Fibroblast of lung (primary cell): ENCODE results near the gene MAP3K15. TPM values are rescaled to one million over a fixed set of nuclear protein-coding genes. Genes with fewer than 3 reads are reported as not detected.
"Not testable (repeated sequence)": the region's sequence is repeated elsewhere in the genome, so short reads cannot be mapped to it uniquely, and the experiment has no call there.

Experiments
- DNase-seq, 2 donors: peaks; one replicate each; pipeline versions ENCODE4 v3.0.0 to v3.0.0-alpha.2; 2010; ENCODE audit warnings: low read depth in 2 of 2
- H2AFZ ChIP-seq: 2 replicates; pipeline ENCODE4 v1.5.1; 2012; ENCODE audit warnings: low read length, control low read depth, inconsistent platforms
- H3K27ac ChIP-seq: 2 replicates; pipeline ENCODE4 v1.5.1; 2011; ENCODE audit warnings: low read length, control low read depth; ENCODE audit not compliant: insufficient read depth
- H3K27me3 ChIP-seq: 2 replicates; pipeline ENCODE4 v1.5.1; 2011; ENCODE audit warnings: mild to moderate bottlenecking, low read length; ENCODE audit not compliant: control insufficient read depth, insufficient read depth
- H3K36me3 ChIP-seq: 2 replicates; pipeline ENCODE4 v1.5.1; 2011; ENCODE audit warnings: low read length; ENCODE audit not compliant: control insufficient read depth, insufficient read depth
- H3K4me1 ChIP-seq: 2 replicates; pipeline ENCODE4 v1.5.1; 2011; ENCODE audit warnings: low read length; ENCODE audit not compliant: control insufficient read depth, insufficient read depth; ENCODE audit errors: extremely low read depth
- H3K4me2 ChIP-seq: 2 replicates; pipeline ENCODE4 v1.5.1; 2011; ENCODE audit warnings: low read length, control low read depth; ENCODE audit not compliant: insufficient read depth; ENCODE audit errors: extremely low read depth
- H3K4me3 ChIP-seq, 4 experiments: fragments of 200-600 bp in 1 of 4; sonication (generic) in 1 of 4; replicated peaks in 1 of 4; 2 replicates each; pipeline ENCODE4 v1.5.1; 2011 to 2016; ENCODE audit warnings: low read length in 4 of 4, low read depth in 3 of 4, mild to moderate bottlenecking in 3 of 4, control low read depth in 2 of 4, inconsistent platforms in 1 of 4, mixed read lengths in 1 of 4; ENCODE audit not compliant: insufficient read depth in 1 of 4; ENCODE audit errors: control extremely low read depth in 1 of 4
- H3K79me2 ChIP-seq: 2 replicates; pipeline ENCODE4 v1.5.1; 2012; ENCODE audit warnings: mild to moderate bottlenecking, low read length, inconsistent platforms; ENCODE audit not compliant: control insufficient read depth, insufficient read depth
- H3K9ac ChIP-seq: 2 replicates; pipeline ENCODE4 v1.5.1; 2011; ENCODE audit warnings: mild to moderate bottlenecking, low read length, control low read depth; ENCODE audit not compliant: insufficient read depth
- H3K9me3 ChIP-seq: 2 replicates; pipeline ENCODE4 v1.5.1; 2012; ENCODE audit warnings: low read depth, low read length; ENCODE audit not compliant: control insufficient read depth, insufficient read depth
- H4K20me1 ChIP-seq: 2 replicates; pipeline ENCODE4 v1.5.1; 2011; ENCODE audit warnings: low read length; ENCODE audit not compliant: control insufficient read depth, insufficient read depth; ENCODE audit errors: extremely low read depth
- CTCF ChIP-seq, 2 donors: IDR thresholded peaks in 1 of 2; conservative IDR thresholded peaks in 1 of 2; 1 replicate in 1 of 2; 2 replicates in 1 of 2; pipeline ENCODE4 v1.5.1; 2011 to 2012; ENCODE audit warnings: low read length in 2 of 2, control low read depth in 1 of 2, inconsistent platforms in 1 of 2, low read depth in 1 of 2, mild to moderate bottlenecking in 1 of 2
- EZH2 ChIP-seq: IDR thresholded peaks from 2 replicates; pipeline ENCODE4 v1.5.1; 2012; ENCODE audit warnings: low read length, control low read depth, mild to moderate bottlenecking; ENCODE audit errors: missing control alignments
- polyA plus RNA-seq, 2 donors: library from polyadenylated mRNA; depleted of rRNA in 1 of 2; stranded (reverse) in 1 of 2; unstranded in 1 of 2; fragments of >200 nt; gene quantifications; 2 replicates each; pipeline ENCODE4 v1.2.1, GENCODE V29; 2011 to 2012; ENCODE audit warnings: missing spikeins in 1 of 2
- total RNA-seq: library from RNA; depleted of rRNA; stranded (reverse); fragments of >200 nt; gene quantifications from 2 replicates; pipeline ENCODE4 v1.2.1, GENCODE V29; 2014

The MAP3K15 gene
- total and polyA plus RNA-seq, 2 donors (not counting 1 experiment from before 2014, with no cell fraction given), result under 0.01 to 0.14 TPM

- Histone ChIP-seq H3K4me3 (no peak overlapping the region), H3K9ac (no peak overlapping the region), H3K79me2 (no peaks in the 10 kb centered on the region), H3K4me1 (no peaks in the 10 kb centered on the region), H3K27me3 (no peaks in the 10 kb centered on the region), H3K36me3 (no peaks in the 10 kb centered on the region), H3K27ac (no peak overlapping the region), H2AFZ (no peak overlapping the region), H4K20me1 (no peaks in the 10 kb centered on the region), H3K4me2 (no peak overlapping the region), H3K9me3 (no peaks in the 10 kb centered on the region)
- no peak for TF ChIP-seq EZH2
- TF ChIP-seq CTCF (conservative IDR thresholded peaks at IDR 0.05 in 1 of 2, IDR thresholded peaks at IDR 0.05 in 1 of 2; ENCODE audit: low read depth in 1 of 2, low read length in 2 of 2), result no peak
- DNase-seq, result no peak
These were observed 2.3 kb downstream of the MAP3K15 start for GRCh38 chrX:19512961-19513360.

- no peaks in the 10 kb centered on the region for H3K36me3 ChIP-seq
- no peaks in the 10 kb centered on the region for H3K27me3 ChIP-seq
- TF ChIP-seq CTCF (conservative IDR thresholded peaks at IDR 0.05 in 1 of 2, IDR thresholded peaks at IDR 0.05 in 1 of 2; ENCODE audit: low read depth in 1 of 2, low read length in 2 of 2), result no peak
- TF ChIP-seq EZH2, result no peak
These were observed 2.9 kb downstream of the MAP3K15 start for GRCh38 chrX:19512359-19512758.

GRCh38 chrX:19511796-19512195 is 3.5 kb downstream of the MAP3K15 start:
- H3K79me2 ChIP-seq, H3K36me3 ChIP-seq, H3K4me3 ChIP-seq, H3K9ac ChIP-seq, H4K20me1 ChIP-seq, H3K27ac ChIP-seq, H3K4me1 ChIP-seq, H2AFZ ChIP-seq, H3K27me3 ChIP-seq, DNase-seq, H3K4me2 ChIP-seq, H3K9me3 ChIP-seq: not testable (repeated sequence)

More at GRCh38 chrX:19512359-19512758, 2.9 kb downstream of the MAP3K15 start:
- Histone ChIP-seq H3K9me3 (no peaks in the 10 kb centered on the region), H3K27ac (no peak overlapping the region), H3K79me2 (no peaks in the 10 kb centered on the region), H3K4me3 (no peak overlapping the region), H4K20me1 (no peaks in the 10 kb centered on the region), H2AFZ (no peak overlapping the region), H3K4me2 (no peak overlapping the region), H3K9ac (no peak overlapping the region), H3K4me1 (no peaks in the 10 kb centered on the region)
- DNase-seq, result no peak
